HCT116 (cell line): ENCODE measurements around the gene TNNC2. TPM values are rescaled to one million over a fixed set of nuclear protein-coding genes. Genes with fewer than 3 reads are reported as not detected.
A peak's percentile ranks its signal among the peaks of the same experiment; 100 is the strongest.

Source experiments
- ATAC-seq: fragments of 200-7000 bp; cut with Tn5 transposase; 2 replicates; pipeline ENCODE4 v1.9.1; 2020; ENCODE audit warnings: mild to moderate bottlenecking, moderate library complexity
- BruUV-seq: library from RNA; stranded (reverse); fragments of 400-500 nt; replicated peaks from 2 replicates; lab custom pipeline; 2021; lab: Mats Ljungman, UMichigan
- CTCF ChIA-PET: fragments of 300-600 bp; sonication (Branson Sonifier 250); formaldehyde crosslinking; loops from one replicate; lab custom pipeline; 2021; ENCODE audit warnings: antibody characterized with exemption; lab: Charles Lee
- POLR2A ChIA-PET: fragments of 300-600, 350-600 bp; sonication (Branson Sonifier 250); formaldehyde crosslinking; loops from one replicate; lab custom pipeline; 2021; ENCODE audit warnings: antibody characterized with exemption; lab: Charles Lee
- RAD21 ChIA-PET, 2 experiments: fragments of 300-600 bp; sonication (Branson Sonifier 250); formaldehyde crosslinking; loops; one replicate each; lab custom pipeline; 2023; ENCODE audit warnings: low total read pairs in 2 of 2; ENCODE audit not compliant: uncharacterized antibody in 2 of 2, unreplicated experiment in 2 of 2, low non-redundant PET in 1 of 2; lab: Charles Lee
- DNase-seq: peaks from one replicate; pipeline ENCODE4 v3.0.0-alpha.2; 2010; ENCODE audit warnings: low read depth, low spot score
- H2AFZ ChIP-seq: fragments of 200-600 bp; shearing (Covaris generic), sonication (generic); 2 replicates; pipeline ENCODE4 v1.6.1; 2017; ENCODE audit warnings: low read depth, mixed run types, mixed read lengths, antibody characterized with exemption, low read length; ENCODE audit not compliant: poor library complexity, severe bottlenecking
- H3K27ac ChIP-seq: 2 replicates; pipeline ENCODE4 v1.5.1; 2012; ENCODE audit warnings: low read depth, low read length
- H3K27me3 ChIP-seq: fragments of 200-600 bp; sonication (generic); 2 replicates; pipeline ENCODE4 v1.6.1; 2016; ENCODE audit warnings: mixed run types, low read length, mixed read lengths; ENCODE audit not compliant: insufficient read depth
- H3K36me3 ChIP-seq, 2 experiments: fragments of 200-500 bp in 1 of 2; fragments of 200-600 bp in 1 of 2; sonication (Bioruptor generic) in 1 of 2; sonication (generic) in 1 of 2; 2 replicates each; pipeline versions ENCODE4 v1.5.1 to v1.6.1; 2014 to 2016; ENCODE audit warnings: low read length in 2 of 2, inconsistent platforms in 1 of 2, mixed read lengths in 1 of 2, mixed run types in 1 of 2; ENCODE audit not compliant: insufficient read depth in 2 of 2, control insufficient read depth in 1 of 2
- H3K4me1 ChIP-seq, 2 experiments: fragments of 200-600 bp in 1 of 2; sonication (generic) in 1 of 2; 2 replicates each; pipeline versions ENCODE4 v1.5.1 to v1.6.1; 2012 to 2017; ENCODE audit warnings: low read length in 2 of 2, inconsistent platforms in 1 of 2, mild to moderate bottlenecking in 1 of 2, mixed read lengths in 1 of 2, mixed run types in 1 of 2, moderate library complexity in 1 of 2; ENCODE audit not compliant: insufficient read depth in 2 of 2, control insufficient read depth in 1 of 2
- H3K4me2 ChIP-seq: fragments of 200-600 bp; sonication (generic); 2 replicates; pipeline ENCODE4 v1.6.1; 2017; ENCODE audit warnings: mixed run types, low read length, mixed read lengths
- H3K4me3 ChIP-seq, 2 experiments: fragments of 200-600 bp in 1 of 2; sonication (generic) in 1 of 2; replicated peaks in 1 of 2; 2 replicates each; pipeline ENCODE4 v1.5.1; 2011 to 2016; ENCODE audit warnings: low read length in 2 of 2, control low read depth in 1 of 2, low read depth in 1 of 2, mild to moderate bottlenecking in 1 of 2, mixed read lengths in 1 of 2, mixed run types in 1 of 2
- H3K79me2 ChIP-seq: fragments of 200-600 bp; sonication (generic); 2 replicates; pipeline ENCODE4 v1.6.1; 2017; ENCODE audit warnings: mild to moderate bottlenecking, mixed run types, low read length, moderate library complexity, mixed read lengths; ENCODE audit not compliant: insufficient read depth
- H3K9ac ChIP-seq: fragments of 200-600 bp; sonication (generic); 2 replicates; pipeline ENCODE4 v1.6.1; 2016; ENCODE audit warnings: low read length, mixed read lengths
- H3K9me2 ChIP-seq: fragments of 200-600 bp; sonication (generic), shearing (Covaris generic); 2 replicates; pipeline ENCODE4 v1.6.1; 2017; ENCODE audit warnings: mixed run types, mild to moderate bottlenecking, moderate library complexity; ENCODE audit not compliant: insufficient read depth
- H3K9me3 ChIP-seq, 2 experiments: fragments of 200-500 bp in 1 of 2; fragments of 200-600 bp in 1 of 2; sonication (Bioruptor generic) in 1 of 2; sonication (generic) in 1 of 2; 2 replicates each; pipeline ENCODE4 v1.6.1; 2014 to 2017; ENCODE audit warnings: low read length in 2 of 2, mixed read lengths in 2 of 2, inconsistent platforms in 1 of 2, low read depth in 1 of 2, mild to moderate bottlenecking in 1 of 2, mixed run types in 1 of 2, moderate library complexity in 1 of 2; ENCODE audit not compliant: control insufficient read depth in 1 of 2, insufficient read depth in 1 of 2
- H4K20me1 ChIP-seq: fragments of 200-600 bp; sonication (generic), shearing (Covaris generic); 2 replicates; pipeline ENCODE4 v1.6.1; 2017; ENCODE audit warnings: mixed run types, mild to moderate bottlenecking, moderate library complexity; ENCODE audit not compliant: insufficient read depth
- EGR1 ChIP-seq: IDR thresholded peaks from 2 replicates; pipeline ENCODE4 v1.6.1; 2012; ENCODE audit warnings: low read depth
- POLR2A ChIP-seq: IDR thresholded peaks from 2 replicates; pipeline ENCODE4 v1.7.0; 2011; ENCODE audit warnings: borderline replicate concordance; ENCODE audit not compliant: insufficient read depth, insufficient read length; ENCODE audit errors: extremely low read depth
- POLR2AphosphoS5 ChIP-seq: IDR thresholded peaks from 2 replicates; pipeline ENCODE4 v1.6.1; 2011; ENCODE audit warnings: mild to moderate bottlenecking, low read depth, low read length, moderate library complexity
- SRF ChIP-seq: IDR thresholded peaks from 2 replicates; pipeline ENCODE4 v1.6.1; 2012; ENCODE audit warnings: low read depth
- TCF7L2 ChIP-seq: IDR thresholded peaks from 2 replicates; pipeline ENCODE4 v1.7.0; 2011; ENCODE audit warnings: borderline replicate concordance, inconsistent platforms; ENCODE audit not compliant: insufficient read depth, insufficient read length; ENCODE audit errors: extremely low read depth
- YY1 ChIP-seq: IDR thresholded peaks from 2 replicates; pipeline ENCODE4 v1.6.1; 2011; ENCODE audit warnings: low read length, low read depth, moderate library complexity, mild to moderate bottlenecking; ENCODE audit not compliant: insufficient replicate concordance; ENCODE audit errors: extremely low read depth
- intact Hi-C: fragments of 100-400 bp; cut with micrococcal nuclease; formaldehyde crosslinking; loops from 2 replicates; pipeline ENCODE4 v1.10.0; 2022
- total RNA-seq: library from RNA; stranded (reverse); gene quantifications from one replicate; pipeline ENCODE4 v1.2.1, GENCODE V29; 2021; ENCODE audit not compliant: unreplicated experiment
- TF ChIP-seq, protein P1 (sequence below), 3 experiments: fragments of 200-600 bp in 1 of 3; sonication (generic) in 1 of 3; IDR thresholded peaks in 2 of 3; conservative IDR thresholded peaks in 1 of 3; 2 replicates each; pipeline ENCODE4 v1.5.1; 2012 to 2017; ENCODE audit warnings: low read depth in 2 of 3, low read length in 2 of 3, antibody characterized with exemption in 1 of 3, borderline replicate concordance in 1 of 3, control low read depth in 1 of 3, mild to moderate bottlenecking in 1 of 3, mixed read lengths in 1 of 3, mixed run types in 1 of 3, moderate library complexity in 1 of 3; ENCODE audit not compliant: insufficient read depth in 1 of 3
- TF ChIP-seq, protein P2 (sequence below): IDR thresholded peaks from 2 replicates; pipeline ENCODE4 v1.6.1; 2012

Gene TNNC2
- total RNA-seq, 1 experiment from 2014 or later: not detected

DNA sequence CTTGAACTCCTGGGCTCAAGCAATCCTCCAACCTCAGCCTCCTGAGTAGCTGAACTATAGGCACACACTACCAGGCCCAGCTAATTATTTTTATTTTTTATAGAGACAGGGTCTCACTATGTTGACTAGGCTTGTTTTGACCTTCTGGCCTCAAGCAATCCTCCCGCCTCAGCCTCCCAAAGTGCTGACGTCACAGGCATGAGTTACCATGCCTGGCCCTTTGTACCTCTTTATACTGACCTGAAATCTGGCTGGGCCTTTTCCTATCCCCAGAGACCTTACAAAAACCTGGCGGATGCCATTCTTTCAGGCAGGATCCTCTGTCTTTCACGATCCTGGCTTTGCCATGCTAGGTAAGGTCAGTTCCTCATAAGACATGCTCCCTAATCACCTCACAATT, 47.0 kb downstream of the TNNC2 start:
- H3K4me1 ChIP-seq: peaks cover 63 to 80% of the 10 kb centered on the region in 2 experiments
- intact Hi-C loops: no loop called here
- RAD21 ChIA-PET: interaction anchor here in 1 of 2 experiments (1.4 kb wide), 1 partner anchor 9 kb away, joined by 4 read pairs; no protein-coding TSS in a partner anchor
- H4K20me1 ChIP-seq: no peaks in the 10 kb centered on the region
- H3K27ac ChIP-seq: peak overlapping the region; percentile 90
- H3K9ac ChIP-seq: peak overlapping the region; percentile 25; the same call in 1 of the 2 replicates
- H3K27me3 ChIP-seq: no peaks in the 10 kb centered on the region; the same call in 1 of the 2 replicates
- TF ChIP-seq POLR2AphosphoS5 (no peak), SRF (no peak), YY1 (no peak), EGR1 (no peak), POLR2A (no peak), TCF7L2 (no peak)
- TF ChIP-seq, protein P1, sequence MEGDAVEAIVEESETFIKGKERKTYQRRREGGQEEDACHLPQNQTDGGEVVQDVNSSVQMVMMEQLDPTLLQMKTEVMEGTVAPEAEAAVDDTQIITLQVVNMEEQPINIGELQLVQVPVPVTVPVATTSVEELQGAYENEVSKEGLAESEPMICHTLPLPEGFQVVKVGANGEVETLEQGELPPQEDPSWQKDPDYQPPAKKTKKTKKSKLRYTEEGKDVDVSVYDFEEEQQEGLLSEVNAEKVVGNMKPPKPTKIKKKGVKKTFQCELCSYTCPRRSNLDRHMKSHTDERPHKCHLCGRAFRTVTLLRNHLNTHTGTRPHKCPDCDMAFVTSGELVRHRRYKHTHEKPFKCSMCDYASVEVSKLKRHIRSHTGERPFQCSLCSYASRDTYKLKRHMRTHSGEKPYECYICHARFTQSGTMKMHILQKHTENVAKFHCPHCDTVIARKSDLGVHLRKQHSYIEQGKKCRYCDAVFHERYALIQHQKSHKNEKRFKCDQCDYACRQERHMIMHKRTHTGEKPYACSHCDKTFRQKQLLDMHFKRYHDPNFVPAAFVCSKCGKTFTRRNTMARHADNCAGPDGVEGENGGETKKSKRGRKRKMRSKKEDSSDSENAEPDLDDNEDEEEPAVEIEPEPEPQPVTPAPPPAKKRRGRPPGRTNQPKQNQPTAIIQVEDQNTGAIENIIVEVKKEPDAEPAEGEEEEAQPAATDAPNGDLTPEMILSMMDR (IDR thresholded peaks at IDR 0.05 in 2 of 3, conservative IDR thresholded peaks at IDR 0.05 in 1 of 3; ENCODE audit: borderline replicate concordance in 1 of 3, insufficient read depth in 1 of 3, low read depth in 2 of 3, low read length in 2 of 3): no peak
- TF ChIP-seq, protein P2, sequence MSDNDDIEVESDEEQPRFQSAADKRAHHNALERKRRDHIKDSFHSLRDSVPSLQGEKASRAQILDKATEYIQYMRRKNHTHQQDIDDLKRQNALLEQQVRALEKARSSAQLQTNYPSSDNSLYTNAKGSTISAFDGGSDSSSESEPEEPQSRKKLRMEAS: no peak
- no peak for DNase-seq
- peak overlapping the region; percentile 70 for H3K4me2 ChIP-seq
- peak overlapping the region in 1 of 2 experiments; percentile 15; a peak in 1 of 4 replicates for H3K4me3 ChIP-seq
- H3K79me2 ChIP-seq: no peaks in the 10 kb centered on the region
- no peaks in the 10 kb centered on the region for H3K9me3 ChIP-seq
- no TSS peak for BruUV-seq
- POLR2A ChIA-PET: interaction anchor here (0.7 to 1.8 kb wide), 6 partner anchors 9 to 883 kb away, joined by 3 to 6 read pairs (median 4); partner anchors contain the start of genes DNTTIP1, SDC4 and WFDC3
- H2AFZ ChIP-seq: no peak overlapping the region
- no peaks in the 10 kb centered on the region for H3K36me3 ChIP-seq
- ATAC-seq: no peak
- no peaks in the 10 kb centered on the region for H3K9me2 ChIP-seq
- CTCF ChIA-PET: interaction anchor here (1.1 to 2.7 kb wide), 2 partner anchors 9 to 468 kb away, joined by 4 to 23 read pairs; no protein-coding TSS in a partner anchor
